Measurements from ENCODE around the gene NPAS3.

GRCh38 chr14:32950584-32950983 lies 11.9 kb downstream of the NPAS3 start:
- no peak for TF ChIP-seq CTCF (IDR thresholded peaks at IDR 0.05)
- TF ChIP-seq POLR2A (IDR thresholded peaks at IDR 0.05): no peak
- TF ChIP-seq POLR2AphosphoS5 (IDR thresholded peaks at IDR 0.05): no peak
